Measurements from ENCODE around the gene GSS.
"Not testable (repeated sequence)": the region's sequence is repeated elsewhere in the genome, so short reads cannot be mapped to it uniquely, and the experiment has no call there.

Gene GSS

DNA sequence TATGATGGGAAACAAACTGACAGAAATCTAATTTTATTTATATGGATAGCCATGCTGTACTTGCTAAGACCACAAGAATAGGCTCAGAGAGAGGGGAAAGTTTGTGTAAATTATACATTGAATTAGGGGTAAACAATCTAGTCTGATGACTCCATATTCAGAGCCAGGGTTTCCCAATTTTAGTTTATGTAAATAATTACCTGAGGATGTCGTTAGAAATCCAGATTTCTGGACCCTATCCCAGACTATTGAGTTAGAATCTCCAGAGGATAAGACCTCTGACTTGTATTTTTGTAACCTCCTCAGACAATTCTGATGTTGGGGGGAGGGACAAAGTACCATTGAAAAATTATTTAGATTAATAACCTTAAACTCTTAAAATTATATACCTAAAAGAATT is 60.9 kb downstream of the GSS start:
- DNase-seq: no peak

DNA sequence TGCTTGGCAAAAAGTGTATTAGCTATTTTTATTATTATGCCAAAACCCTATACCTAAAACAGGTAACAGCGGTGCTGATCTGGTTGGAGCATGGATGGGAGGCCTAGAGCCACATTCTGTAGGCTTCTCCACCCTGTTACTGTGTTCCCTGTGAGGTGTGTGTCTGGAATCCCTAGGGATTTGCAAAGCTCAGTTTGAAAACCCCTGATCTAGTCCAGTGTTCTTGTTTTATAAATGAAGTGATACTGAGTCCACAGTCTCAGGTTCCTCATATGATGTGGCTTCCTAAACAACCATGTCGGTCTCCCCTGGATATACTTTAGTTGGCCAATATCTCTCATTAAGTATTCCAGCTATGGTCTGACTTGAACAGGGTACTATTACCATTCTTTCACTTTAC is 62.9 kb downstream of the GSS start:
- DNase-seq: no peak

DNA sequence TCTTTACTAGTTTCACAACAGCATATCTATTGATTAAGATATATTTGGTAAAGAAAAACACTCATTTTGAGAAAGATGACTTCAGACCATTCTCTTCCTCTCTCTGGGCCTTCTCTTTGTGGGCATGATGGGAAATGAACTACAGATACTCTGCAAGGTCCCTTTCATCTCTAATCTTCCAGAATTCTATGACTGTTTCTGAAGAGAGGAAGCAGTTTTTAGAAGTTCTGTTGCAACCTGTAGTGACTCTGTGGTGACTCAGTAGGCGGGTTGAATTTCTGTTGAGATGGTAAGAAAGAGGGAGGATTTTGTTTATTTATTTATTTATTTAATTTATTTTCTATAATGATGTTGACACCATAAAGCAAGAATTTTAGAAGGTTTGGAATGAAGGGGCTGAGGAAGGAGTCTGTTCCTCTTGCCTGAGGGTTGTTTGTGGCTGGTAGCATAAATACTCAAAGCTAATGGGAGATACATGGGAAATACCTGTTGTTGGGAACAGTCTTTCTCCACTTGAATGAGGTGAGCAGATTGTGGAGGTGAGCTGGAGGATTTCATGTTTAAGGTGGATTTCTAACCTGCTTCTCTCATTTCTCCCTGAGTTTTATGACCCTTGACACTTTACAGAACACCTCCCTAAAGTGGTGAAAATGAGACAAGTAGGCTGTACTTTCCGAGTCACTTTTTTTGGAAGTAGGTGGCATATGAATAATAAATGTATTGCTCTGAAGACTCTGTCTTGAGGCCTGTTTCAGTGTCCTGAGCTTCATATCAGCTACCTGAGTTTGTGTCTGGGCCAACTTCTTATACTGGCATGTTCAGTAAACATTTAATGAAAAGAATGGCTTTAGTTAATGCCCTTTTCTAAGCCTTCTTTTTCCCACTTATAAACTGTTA is 64.2 kb downstream of the GSS start:
- DNase-seq: no peak

DNA sequence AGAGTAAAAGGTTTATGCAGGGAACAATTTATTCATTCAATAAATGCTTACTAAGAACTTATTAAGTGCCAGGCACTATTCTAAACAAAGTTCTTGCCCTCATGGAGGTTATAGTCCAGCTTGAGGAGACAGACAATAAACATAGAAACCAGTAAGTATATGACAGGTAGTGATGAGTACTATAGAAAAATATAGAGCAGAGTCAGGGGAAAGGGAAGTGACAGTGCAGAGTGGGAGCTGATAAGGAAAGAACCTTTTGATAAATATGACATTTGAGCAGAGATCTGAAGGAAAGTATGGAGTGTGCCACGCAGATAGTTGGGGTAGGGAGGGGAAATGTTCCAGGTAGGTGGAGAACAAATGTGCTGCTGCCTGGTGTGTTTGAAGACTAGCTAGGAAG is 67.1 kb downstream of the GSS start:
- no peak for DNase-seq

DNA sequence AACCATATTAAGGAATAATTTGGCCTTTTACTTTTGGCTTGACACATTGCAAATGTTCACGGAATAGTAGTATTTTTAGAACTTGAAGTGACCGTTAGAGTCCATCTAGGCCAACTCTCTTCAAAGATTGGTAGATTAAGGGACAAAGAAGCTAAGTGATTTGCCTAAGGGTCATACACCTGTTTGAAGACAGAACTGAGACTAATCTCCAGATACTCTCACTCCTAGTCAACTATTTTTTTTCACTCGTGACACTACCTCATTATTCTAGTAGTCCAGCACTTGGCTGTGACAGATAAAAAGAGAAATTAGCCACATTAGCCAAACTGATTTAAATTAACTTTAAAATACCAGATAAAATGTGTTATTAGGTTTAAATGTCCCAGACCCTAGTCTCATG is 68.6 kb downstream of the GSS start:
- no peak for DNase-seq

GRCh38 chr20:34886122-34886521 is 69.5 kb downstream of the GSS start:
- no peak for DNase-seq

GRCh38 chr20:34884260-34884659 is 71.3 kb downstream of the GSS start:
- DNase-seq: no peak

- no peak for DNase-seq
Measured at GRCh38 chr20:34883809-34884208, 71.8 kb downstream of the GSS start.

DNA sequence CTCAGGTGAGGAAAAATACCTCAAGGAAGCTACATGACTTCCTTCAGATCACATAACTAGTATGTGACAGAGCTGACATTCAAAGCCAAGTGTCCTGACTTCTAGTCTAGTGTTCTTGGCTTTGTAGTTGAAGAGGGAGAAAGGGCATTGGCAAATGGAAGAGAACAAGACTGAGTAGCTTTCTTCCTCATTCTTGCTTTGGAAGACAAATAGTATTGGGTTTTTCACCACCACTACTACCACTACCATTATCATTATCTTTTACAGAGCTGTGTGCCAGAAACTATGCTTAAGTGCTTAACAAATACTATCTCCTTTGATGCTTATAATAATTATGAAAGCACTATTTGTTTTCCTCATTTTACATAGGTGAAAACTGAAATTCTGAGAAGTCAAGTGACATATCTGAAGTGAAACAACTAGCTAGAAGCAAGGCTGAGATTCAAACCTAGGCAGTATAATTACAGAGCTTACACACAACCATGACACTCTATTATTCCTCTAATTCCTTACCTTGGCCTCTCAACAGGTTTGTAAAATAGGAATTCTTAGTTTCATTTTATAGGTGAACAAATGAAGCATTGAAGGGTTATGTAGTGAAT is 72.4 kb downstream of the GSS start:
- DNase-seq: no peak

DNA sequence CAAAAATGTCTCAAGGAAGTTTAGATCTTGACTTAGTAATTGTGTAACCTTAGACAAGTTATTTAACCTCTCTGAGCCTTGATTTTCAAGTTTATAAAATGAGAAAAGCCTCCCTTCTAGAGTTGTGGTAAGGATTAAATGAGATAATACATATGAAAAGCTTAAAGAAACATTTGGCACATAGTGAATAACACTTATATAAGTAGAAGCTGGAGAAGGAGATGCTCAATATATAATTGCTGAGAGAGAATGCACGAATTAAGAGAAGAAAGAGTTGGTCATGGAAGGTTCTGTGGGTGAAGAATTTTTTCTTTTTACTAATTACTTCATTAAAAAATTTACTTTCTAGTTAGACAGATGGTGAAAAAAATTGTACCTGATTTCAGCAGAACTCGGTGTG is 73.9 kb downstream of the GSS start:
- DNase-seq: no peak

DNA sequence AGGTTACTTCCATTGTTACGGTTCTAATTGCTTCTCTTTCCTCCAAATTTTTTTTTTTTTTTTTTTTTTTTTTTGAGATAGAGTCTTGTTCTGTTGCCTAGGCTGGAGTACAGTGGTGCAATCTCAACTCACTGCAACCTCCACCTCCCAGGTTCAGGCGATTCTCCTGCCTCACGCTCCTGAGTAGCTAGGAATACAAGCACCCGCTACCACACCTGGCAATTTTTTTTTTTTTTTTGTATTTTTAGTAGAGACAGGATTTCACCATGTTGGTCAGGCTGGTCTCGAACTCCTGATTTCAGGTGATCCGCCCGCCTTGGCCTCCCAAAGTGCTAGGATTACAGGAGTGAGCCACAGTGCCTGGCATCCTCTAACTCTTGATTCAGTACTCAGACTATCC is 74.6 kb downstream of the GSS start:
- not testable (repeated sequence) for DNase-seq

- DNase-seq: no peak
Measured at GRCh38 chr20:34880215-34880850, 75.3 kb downstream of the GSS start.

Measured in stimulated activated CD4-positive, alpha-beta T cell treated with anti-CD3 and anti-CD28 coated beads, Interleukin-2, amount 100 ng/mL, for 48 hours (primary cell).